GM12878 (cell line): ENCODE results near the gene SERTAD1. TPM values are rescaled to one million over a fixed set of nuclear protein-coding genes. Genes with fewer than 3 reads are reported as not detected.
A peak's percentile ranks its signal among the peaks of the same experiment; 100 is the strongest.

Source experiments
- ASH2L ChIP-seq: fragments of 300-600, 200-600 bp; sonication (generic); IDR thresholded peaks from 2 replicates; pipeline ENCODE4 v1.6.1; 2017; ENCODE audit warnings: low read depth, mild to moderate bottlenecking, borderline replicate concordance
- CBFB ChIP-seq: IDR thresholded peaks from 2 replicates; pipeline ENCODE4 v1.6.1; 2016; ENCODE audit warnings: antibody characterized with exemption, low read depth
- ESRRA ChIP-seq: IDR thresholded peaks from 2 replicates; pipeline ENCODE4 v1.6.1; 2012; ENCODE audit warnings: mild to moderate bottlenecking, low read length, improper control_type of control experiment
- FOXM1 ChIP-seq: IDR thresholded peaks from 2 replicates; pipeline ENCODE4 v1.6.1; 2012; ENCODE audit warnings: low read depth, mild to moderate bottlenecking, inconsistent platforms, low read length, moderate library complexity
- NR2C1 ChIP-seq: fragments of 450-650 bp; IDR thresholded peaks from 2 replicates; pipeline ENCODE4 v1.6.1; 2017; ENCODE audit warnings: antibody characterized with exemption, mild to moderate bottlenecking, moderate library complexity
- NRF1 ChIP-seq: conservative IDR thresholded peaks from 2 replicates; pipeline ENCODE4 v1.6.1; 2011; ENCODE audit warnings: mild to moderate bottlenecking, low read depth, low read length, improper control_type of control experiment
- POLR2AphosphoS5 ChIP-seq: IDR thresholded peaks from 2 replicates; pipeline ENCODE4 v1.6.1; 2011; ENCODE audit warnings: mild to moderate bottlenecking, low read length, inconsistent platforms
- RAD51 ChIP-seq: fragments of 450-650 bp; IDR thresholded peaks from 2 replicates; pipeline ENCODE4 v1.6.1; 2016; ENCODE audit warnings: moderate library complexity, mild to moderate bottlenecking, inconsistent platforms
- RUNX3 ChIP-seq: IDR thresholded peaks from 2 replicates; pipeline ENCODE4 v1.6.1; 2012; ENCODE audit warnings: low read length, inconsistent platforms
- SMAD5 ChIP-seq: IDR thresholded peaks from 2 replicates; pipeline ENCODE4 v1.6.1; 2016; ENCODE audit warnings: antibody characterized with exemption, low read depth
- SRF ChIP-seq, 2 experiments: IDR thresholded peaks; 2 replicates each; pipeline ENCODE4 v1.6.1; 2011; ENCODE audit warnings: low read depth in 2 of 2, low read length in 2 of 2, mild to moderate bottlenecking in 1 of 2, moderate library complexity in 1 of 2
- STAT1 ChIP-seq: fragments of 450-650 bp; conservative IDR thresholded peaks from 2 replicates; pipeline ENCODE4 v1.6.1; 2014; ENCODE audit warnings: antibody characterized with exemption, mild to moderate bottlenecking
- YBX1 ChIP-seq: fragments of 450-650 bp; IDR thresholded peaks from 2 replicates; pipeline ENCODE4 v1.6.1; 2016; ENCODE audit warnings: antibody characterized with exemption
- polyA plus RNA-seq, 11 experiments: library from polyadenylated mRNA; depleted of rRNA in 4 of 11; unstranded in 6 of 11; stranded (reverse) in 5 of 11; fragments of >200 nt; fragmentation: Nextera tagmentation in 4 of 11; fragmentation: Illumina TruSeq in 1 of 11; extraction: Ambion mirVana in 4 of 11; extraction: Trizol in 1 of 11; gene quantifications; 1 replicate in 1 of 11; 2 replicates in 10 of 11; pipeline versions ENCODE4 v1.2.1 to v1.2.3, GENCODE V29; 2011 to 2016; ENCODE audit warnings: inconsistent platforms in 2 of 11, missing spikeins in 2 of 11, low read depth in 1 of 11
- total RNA-seq, 4 experiments: library from RNA; depleted of rRNA in 3 of 4; stranded (reverse); fragments of >200 nt in 3 of 4; fragmentation: Illumina TruSeq in 1 of 4; extraction: Trizol in 1 of 4; gene quantifications; 2 replicates each; pipeline versions ENCODE4 v1.2.1 to v1.2.3, GENCODE V29; 2013 to 2021
- TF ChIP-seq, protein P1 (sequence below): fragments of 450-650 bp; IDR thresholded peaks from 2 replicates; pipeline ENCODE4 v1.6.1; 2017; ENCODE audit warnings: mild to moderate bottlenecking, moderate library complexity
- TF ChIP-seq, protein P2 (sequence below): fragments of 450-650 bp; IDR thresholded peaks from 2 replicates; pipeline ENCODE4 v1.6.1; 2016; ENCODE audit warnings: mild to moderate bottlenecking, moderate library complexity, borderline replicate concordance
- TF ChIP-seq, protein P3 (sequence below): fragments of 450-650 bp; IDR thresholded peaks from 2 replicates; pipeline ENCODE4 v1.6.1; 2017; ENCODE audit warnings: low read depth, mild to moderate bottlenecking, moderate library complexity
- TF ChIP-seq, protein P4 (sequence below): fragments of 450-650 bp; IDR thresholded peaks from 2 replicates; pipeline ENCODE4 v1.6.1; 2017; ENCODE audit warnings: mild to moderate bottlenecking, low read depth, inconsistent platforms; ENCODE audit not compliant: poor library complexity, severe bottlenecking

Gene SERTAD1
- total and polyA plus RNA-seq, 10 of the 15 experiments (the other 5 are each of a cell fraction or from before 2014, with no cell fraction given): 0.23 to 14.2 (median 8.0) TPM

DNA sequence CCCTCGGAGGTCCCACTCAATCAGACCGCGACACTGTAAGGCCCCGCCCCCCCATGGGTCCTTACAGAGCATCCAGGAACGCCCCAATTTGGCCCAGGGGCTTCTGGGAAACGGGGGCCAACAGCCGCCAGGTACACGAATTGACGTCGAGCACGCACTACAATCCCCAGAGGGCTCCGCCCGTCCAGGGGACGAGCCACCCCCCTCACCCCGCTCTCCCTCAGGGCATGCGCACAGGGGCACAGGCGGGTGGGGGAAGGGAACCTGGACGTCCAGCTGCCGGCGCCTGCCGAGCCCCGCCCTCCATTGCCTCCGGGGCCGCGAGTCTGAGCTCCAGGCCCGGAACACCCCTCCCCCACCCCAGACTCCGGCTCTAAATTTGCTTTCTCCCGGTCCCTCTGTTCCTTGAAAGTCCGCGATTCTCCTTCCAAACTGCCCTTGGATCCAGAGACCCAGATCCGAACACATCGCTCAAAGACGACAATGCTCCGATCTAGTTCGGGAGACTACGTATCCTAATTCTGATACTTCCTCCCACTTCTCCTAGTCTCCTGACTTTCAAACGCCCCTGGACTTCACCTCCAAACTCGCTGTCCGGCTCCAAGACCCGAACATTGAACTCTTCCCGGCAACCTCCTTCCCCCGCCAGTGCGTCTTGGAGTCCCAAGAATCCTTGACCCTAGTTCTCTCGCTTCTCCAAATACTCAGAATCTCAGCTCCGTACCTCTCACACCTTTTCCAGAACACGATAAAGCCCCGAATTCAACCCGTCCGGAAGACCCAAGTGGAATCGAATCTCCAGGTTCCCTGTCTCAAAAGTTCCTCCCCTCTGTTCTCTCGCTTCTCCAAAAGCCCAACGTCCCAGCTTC lies 17.6 kb upstream of the SERTAD1 start (continued):
- TF ChIP-seq, protein P1, sequence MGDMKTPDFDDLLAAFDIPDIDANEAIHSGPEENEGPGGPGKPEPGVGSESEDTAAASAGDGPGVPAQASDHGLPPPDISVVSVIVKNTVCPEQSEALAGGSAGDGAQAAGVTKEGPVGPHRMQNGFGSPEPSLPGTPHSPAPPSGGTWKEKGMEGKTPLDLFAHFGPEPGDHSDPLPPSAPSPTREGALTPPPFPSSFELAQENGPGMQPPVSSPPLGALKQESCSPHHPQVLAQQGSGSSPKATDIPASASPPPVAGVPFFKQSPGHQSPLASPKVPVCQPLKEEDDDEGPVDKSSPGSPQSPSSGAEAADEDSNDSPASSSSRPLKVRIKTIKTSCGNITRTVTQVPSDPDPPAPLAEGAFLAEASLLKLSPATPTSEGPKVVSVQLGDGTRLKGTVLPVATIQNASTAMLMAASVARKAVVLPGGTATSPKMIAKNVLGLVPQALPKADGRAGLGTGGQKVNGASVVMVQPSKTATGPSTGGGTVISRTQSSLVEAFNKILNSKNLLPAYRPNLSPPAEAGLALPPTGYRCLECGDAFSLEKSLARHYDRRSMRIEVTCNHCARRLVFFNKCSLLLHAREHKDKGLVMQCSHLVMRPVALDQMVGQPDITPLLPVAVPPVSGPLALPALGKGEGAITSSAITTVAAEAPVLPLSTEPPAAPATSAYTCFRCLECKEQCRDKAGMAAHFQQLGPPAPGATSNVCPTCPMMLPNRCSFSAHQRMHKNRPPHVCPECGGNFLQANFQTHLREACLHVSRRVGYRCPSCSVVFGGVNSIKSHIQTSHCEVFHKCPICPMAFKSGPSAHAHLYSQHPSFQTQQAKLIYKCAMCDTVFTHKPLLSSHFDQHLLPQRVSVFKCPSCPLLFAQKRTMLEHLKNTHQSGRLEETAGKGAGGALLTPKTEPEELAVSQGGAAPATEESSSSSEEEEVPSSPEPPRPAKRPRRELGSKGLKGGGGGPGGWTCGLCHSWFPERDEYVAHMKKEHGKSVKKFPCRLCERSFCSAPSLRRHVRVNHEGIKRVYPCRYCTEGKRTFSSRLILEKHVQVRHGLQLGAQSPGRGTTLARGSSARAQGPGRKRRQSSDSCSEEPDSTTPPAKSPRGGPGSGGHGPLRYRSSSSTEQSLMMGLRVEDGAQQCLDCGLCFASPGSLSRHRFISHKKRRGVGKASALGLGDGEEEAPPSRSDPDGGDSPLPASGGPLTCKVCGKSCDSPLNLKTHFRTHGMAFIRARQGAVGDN: no peak
- TF ChIP-seq NR2C1 (peak; percentile 77), SRF (IDR thresholded peaks at IDR 0.05; ENCODE audit: low read depth in 2 of 2, low read length in 2 of 2) (0 out of 4 replicates have a peak, but pooled peaks of 1 of the 2 experiments have one; percentile 52), ESRRA (no peak), SMAD5 (no peak), FOXM1 (no peak; the same call in 1 of the 2 replicates), RUNX3 (no peak), NRF1 (peak; percentile 90), CBFB (peak; percentile 27; the same call in 1 of the 2 replicates), YBX1 (no peak), STAT1 (no peak; the same call in 1 of the 2 replicates), POLR2AphosphoS5 (peak; percentile 45; the same call in 1 of the 2 replicates), ASH2L (no peak), RAD51 (no peak)
- TF ChIP-seq, protein P2, sequence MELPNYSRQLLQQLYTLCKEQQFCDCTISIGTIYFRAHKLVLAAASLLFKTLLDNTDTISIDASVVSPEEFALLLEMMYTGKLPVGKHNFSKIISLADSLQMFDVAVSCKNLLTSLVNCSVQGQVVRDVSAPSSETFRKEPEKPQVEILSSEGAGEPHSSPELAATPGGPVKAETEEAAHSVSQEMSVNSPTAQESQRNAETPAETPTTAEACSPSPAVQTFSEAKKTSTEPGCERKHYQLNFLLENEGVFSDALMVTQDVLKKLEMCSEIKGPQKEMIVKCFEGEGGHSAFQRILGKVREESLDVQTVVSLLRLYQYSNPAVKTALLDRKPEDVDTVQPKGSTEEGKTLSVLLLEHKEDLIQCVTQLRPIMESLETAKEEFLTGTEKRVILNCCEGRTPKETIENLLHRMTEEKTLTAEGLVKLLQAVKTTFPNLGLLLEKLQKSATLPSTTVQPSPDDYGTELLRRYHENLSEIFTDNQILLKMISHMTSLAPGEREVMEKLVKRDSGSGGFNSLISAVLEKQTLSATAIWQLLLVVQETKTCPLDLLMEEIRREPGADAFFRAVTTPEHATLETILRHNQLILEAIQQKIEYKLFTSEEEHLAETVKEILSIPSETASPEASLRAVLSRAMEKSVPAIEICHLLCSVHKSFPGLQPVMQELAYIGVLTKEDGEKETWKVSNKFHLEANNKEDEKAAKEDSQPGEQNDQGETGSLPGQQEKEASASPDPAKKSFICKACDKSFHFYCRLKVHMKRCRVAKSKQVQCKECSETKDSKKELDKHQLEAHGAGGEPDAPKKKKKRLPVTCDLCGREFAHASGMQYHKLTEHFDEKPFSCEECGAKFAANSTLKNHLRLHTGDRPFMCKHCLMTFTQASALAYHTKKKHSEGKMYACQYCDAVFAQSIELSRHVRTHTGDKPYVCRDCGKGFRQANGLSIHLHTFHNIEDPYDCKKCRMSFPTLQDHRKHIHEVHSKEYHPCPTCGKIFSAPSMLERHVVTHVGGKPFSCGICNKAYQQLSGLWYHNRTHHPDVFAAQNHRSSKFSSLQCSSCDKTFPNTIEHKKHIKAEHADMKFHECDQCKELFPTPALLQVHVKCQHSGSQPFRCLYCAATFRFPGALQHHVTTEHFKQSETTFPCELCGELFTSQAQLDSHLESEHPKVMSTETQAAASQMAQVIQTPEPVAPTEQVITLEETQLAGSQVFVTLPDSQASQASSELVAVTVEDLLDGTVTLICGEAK: no peak; the same call in 1 of the 2 replicates
- TF ChIP-seq, protein P3, sequence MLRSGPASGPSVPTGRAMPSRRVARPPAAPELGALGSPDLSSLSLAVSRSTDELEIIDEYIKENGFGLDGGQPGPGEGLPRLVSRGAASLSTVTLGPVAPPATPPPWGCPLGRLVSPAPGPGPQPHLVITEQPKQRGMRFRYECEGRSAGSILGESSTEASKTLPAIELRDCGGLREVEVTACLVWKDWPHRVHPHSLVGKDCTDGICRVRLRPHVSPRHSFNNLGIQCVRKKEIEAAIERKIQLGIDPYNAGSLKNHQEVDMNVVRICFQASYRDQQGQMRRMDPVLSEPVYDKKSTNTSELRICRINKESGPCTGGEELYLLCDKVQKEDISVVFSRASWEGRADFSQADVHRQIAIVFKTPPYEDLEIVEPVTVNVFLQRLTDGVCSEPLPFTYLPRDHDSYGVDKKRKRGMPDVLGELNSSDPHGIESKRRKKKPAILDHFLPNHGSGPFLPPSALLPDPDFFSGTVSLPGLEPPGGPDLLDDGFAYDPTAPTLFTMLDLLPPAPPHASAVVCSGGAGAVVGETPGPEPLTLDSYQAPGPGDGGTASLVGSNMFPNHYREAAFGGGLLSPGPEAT: no peak
- TF ChIP-seq, protein P4, sequence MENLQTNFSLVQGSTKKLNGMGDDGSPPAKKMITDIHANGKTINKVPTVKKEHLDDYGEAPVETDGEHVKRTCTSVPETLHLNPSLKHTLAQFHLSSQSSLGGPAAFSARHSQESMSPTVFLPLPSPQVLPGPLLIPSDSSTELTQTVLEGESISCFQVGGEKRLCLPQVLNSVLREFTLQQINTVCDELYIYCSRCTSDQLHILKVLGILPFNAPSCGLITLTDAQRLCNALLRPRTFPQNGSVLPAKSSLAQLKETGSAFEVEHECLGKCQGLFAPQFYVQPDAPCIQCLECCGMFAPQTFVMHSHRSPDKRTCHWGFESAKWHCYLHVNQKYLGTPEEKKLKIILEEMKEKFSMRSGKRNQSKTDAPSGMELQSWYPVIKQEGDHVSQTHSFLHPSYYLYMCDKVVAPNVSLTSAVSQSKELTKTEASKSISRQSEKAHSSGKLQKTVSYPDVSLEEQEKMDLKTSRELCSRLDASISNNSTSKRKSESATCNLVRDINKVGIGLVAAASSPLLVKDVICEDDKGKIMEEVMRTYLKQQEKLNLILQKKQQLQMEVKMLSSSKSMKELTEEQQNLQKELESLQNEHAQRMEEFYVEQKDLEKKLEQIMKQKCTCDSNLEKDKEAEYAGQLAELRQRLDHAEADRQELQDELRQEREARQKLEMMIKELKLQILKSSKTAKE: peak; percentile 19
